HepG2 (cell line): ENCODE data around the gene DFFA. TPM values are rescaled to one million over a fixed set of nuclear protein-coding genes. Genes with fewer than 3 reads are reported as not detected.

Experiments used
- ATF1 ChIP-seq: IDR thresholded peaks from 2 replicates; pipeline ENCODE4 v1.6.1; 2016; ENCODE audit warnings: mild to moderate bottlenecking, control low read depth
- EP300 ChIP-seq, 3 experiments: sonication (generic) in 1 of 3; formaldehyde crosslinking in 1 of 3; IDR thresholded peaks; 2 replicates each; pipeline versions ENCODE4 v1.5.1 to v1.6.1; 2011 to 2020; ENCODE audit warnings: low read depth in 2 of 3, low read length in 2 of 3, borderline replicate concordance in 1 of 3, improper control_type of control experiment in 1 of 3, mild to moderate bottlenecking in 1 of 3, missing genetic modification reagents in 1 of 3, moderate library complexity in 1 of 3
- FOXA1 ChIP-seq, 2 experiments: fragments of 450-650 bp in 1 of 2; sonication (generic) in 1 of 2; formaldehyde crosslinking in 1 of 2; IDR thresholded peaks; 2 replicates each; pipeline versions ENCODE4 v1.4.0 to v1.6.1; 2016 to 2020; ENCODE audit warnings: missing genetic modification reagents in 1 of 2
- FOXA3 ChIP-seq: IDR thresholded peaks from 2 replicates; pipeline ENCODE4 v1.6.1; 2016; ENCODE audit warnings: missing genetic modification reagents, missing compliant biosample characterization
- HDAC2 ChIP-seq: sonication (generic); formaldehyde crosslinking; IDR thresholded peaks from 2 replicates; pipeline ENCODE4 v1.4.0; 2020; ENCODE audit warnings: missing genetic modification reagents
- HNRNPL ChIP-seq: fragments of 200-400 bp; formaldehyde crosslinking; IDR thresholded peaks from 2 replicates; pipeline ENCODE4 v1.6.1; 2017; ENCODE audit warnings: mild to moderate bottlenecking, low read depth, low read length
- MIER3 ChIP-seq: IDR thresholded peaks from 2 replicates; pipeline ENCODE4 v1.6.1; 2016; ENCODE audit warnings: missing compliant biosample characterization, borderline replicate concordance
- NFRKB ChIP-seq: fragments of 450-650 bp; IDR thresholded peaks from 2 replicates; pipeline ENCODE4 v1.6.1; 2017
- NR2F6 ChIP-seq, 2 experiments: IDR thresholded peaks; 2 replicates each; pipeline ENCODE4 v1.6.1; 2016; ENCODE audit warnings: antibody characterized with exemption in 1 of 2, mild to moderate bottlenecking in 1 of 2
- RARA ChIP-seq: IDR thresholded peaks from 2 replicates; pipeline ENCODE4 v1.6.1; 2016; ENCODE audit warnings: missing genetic modification reagents, missing compliant biosample characterization
- RCOR2 ChIP-seq: IDR thresholded peaks from 2 replicates; pipeline ENCODE4 v1.6.1; 2016; ENCODE audit warnings: missing biosample characterization, missing genetic modification reagents
- SALL1 ChIP-seq: sonication (generic); formaldehyde crosslinking; IDR thresholded peaks from 2 replicates; pipeline ENCODE4 v1.8.0; 2022; ENCODE audit warnings: mild to moderate bottlenecking, missing genetic modification reagents
- polyA plus RNA-seq, 8 experiments: library from polyadenylated mRNA; depleted of rRNA in 3 of 8; stranded (reverse) in 7 of 8; unstranded in 1 of 8; fragments of >200 nt; fragmentation: Illumina TruSeq in 4 of 8; extraction: Trizol in 4 of 8; gene quantifications; 2 replicates each; pipeline versions ENCODE4 v1.2.1 to v1.2.3, GENCODE V29; 2011 to 2016; ENCODE audit warnings: low read depth in 4 of 8, missing spikeins in 1 of 8, mixed read lengths in 1 of 8; ENCODE audit not compliant: insufficient read depth in 1 of 8
- total RNA-seq, 5 experiments: library from RNA; depleted of rRNA; stranded (reverse); fragments of >200 nt; fragmentation: Illumina TruSeq; extraction: Trizol; gene quantifications; 2 replicates each; pipeline ENCODE4 v1.2.3, GENCODE V29; 2016; ENCODE audit warnings: low read depth in 1 of 5
- TF ChIP-seq, protein P1 (sequence below): sonication (generic); formaldehyde crosslinking; IDR thresholded peaks from 2 replicates; pipeline ENCODE4 v1.4.0; 2020; ENCODE audit warnings: mild to moderate bottlenecking, missing genetic modification reagents
- TF ChIP-seq, protein P2 (sequence below): sonication (generic); formaldehyde crosslinking; IDR thresholded peaks from 2 replicates; pipeline ENCODE4 v1.4.0; 2020; ENCODE audit warnings: mild to moderate bottlenecking, missing genetic modification reagents, borderline replicate concordance
- TF ChIP-seq, protein P3 (sequence below): sonication (generic); formaldehyde crosslinking; IDR thresholded peaks from 2 replicates; pipeline ENCODE4 v1.8.1; 2023; ENCODE audit warnings: mild to moderate bottlenecking, missing genetic modification reagents

Gene DFFA
- total and polyA plus RNA-seq, 2 of the 13 experiments (the other 11 are each of a cell fraction or from before 2014, with no cell fraction given) = 16.5 to 33.9 TPM

DNA sequence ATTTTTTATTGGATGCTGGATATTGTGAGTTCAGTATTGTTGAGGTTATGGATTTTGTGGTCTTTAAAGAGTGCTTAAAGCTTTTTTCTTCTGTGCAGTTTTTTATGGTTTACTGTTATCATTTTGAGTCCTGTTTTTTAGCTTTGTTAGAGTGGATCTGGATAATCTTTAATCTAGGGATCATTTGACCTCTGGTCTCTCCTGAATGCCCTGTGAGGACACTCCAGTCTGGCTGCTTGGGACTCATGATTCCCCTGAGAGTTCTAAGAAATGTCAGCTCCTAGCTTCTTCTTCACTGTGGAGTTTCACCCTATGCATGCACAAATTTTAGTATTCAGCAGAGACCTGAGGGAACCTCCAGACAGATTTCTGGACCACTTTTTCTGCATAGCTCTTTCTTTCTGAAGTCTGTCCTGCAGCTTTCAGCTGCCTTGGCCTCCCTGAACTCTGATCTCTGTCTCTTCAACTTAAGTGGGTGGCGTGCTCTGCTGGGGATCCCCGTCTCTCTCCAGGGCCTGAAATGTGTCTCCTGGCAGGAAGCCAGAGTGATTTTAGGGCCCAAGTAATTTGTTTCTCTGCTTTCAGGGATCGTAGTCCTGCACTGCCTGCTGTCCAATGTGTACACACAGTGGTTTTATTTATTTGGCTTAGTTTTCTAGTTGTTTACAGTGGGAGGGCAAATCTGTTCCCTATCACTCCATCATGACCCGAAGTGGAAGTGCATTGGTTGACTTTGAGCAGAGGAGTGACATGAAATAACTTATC lies 17.1 kb upstream of the DFFA start (continued):
- TF ChIP-seq, protein P1, sequence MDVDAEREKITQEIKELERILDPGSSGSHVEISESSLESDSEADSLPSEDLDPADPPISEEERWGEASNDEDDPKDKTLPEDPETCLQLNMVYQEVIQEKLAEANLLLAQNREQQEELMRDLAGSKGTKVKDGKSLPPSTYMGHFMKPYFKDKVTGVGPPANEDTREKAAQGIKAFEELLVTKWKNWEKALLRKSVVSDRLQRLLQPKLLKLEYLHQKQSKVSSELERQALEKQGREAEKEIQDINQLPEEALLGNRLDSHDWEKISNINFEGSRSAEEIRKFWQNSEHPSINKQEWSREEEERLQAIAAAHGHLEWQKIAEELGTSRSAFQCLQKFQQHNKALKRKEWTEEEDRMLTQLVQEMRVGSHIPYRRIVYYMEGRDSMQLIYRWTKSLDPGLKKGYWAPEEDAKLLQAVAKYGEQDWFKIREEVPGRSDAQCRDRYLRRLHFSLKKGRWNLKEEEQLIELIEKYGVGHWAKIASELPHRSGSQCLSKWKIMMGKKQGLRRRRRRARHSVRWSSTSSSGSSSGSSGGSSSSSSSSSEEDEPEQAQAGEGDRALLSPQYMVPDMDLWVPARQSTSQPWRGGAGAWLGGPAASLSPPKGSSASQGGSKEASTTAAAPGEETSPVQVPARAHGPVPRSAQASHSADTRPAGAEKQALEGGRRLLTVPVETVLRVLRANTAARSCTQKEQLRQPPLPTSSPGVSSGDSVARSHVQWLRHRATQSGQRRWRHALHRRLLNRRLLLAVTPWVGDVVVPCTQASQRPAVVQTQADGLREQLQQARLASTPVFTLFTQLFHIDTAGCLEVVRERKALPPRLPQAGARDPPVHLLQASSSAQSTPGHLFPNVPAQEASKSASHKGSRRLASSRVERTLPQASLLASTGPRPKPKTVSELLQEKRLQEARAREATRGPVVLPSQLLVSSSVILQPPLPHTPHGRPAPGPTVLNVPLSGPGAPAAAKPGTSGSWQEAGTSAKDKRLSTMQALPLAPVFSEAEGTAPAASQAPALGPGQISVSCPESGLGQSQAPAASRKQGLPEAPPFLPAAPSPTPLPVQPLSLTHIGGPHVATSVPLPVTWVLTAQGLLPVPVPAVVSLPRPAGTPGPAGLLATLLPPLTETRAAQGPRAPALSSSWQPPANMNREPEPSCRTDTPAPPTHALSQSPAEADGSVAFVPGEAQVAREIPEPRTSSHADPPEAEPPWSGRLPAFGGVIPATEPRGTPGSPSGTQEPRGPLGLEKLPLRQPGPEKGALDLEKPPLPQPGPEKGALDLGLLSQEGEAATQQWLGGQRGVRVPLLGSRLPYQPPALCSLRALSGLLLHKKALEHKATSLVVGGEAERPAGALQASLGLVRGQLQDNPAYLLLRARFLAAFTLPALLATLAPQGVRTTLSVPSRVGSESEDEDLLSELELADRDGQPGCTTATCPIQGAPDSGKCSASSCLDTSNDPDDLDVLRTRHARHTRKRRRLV (CRISPR knock-in tag) = no peak
- TF ChIP-seq NFRKB (no peak), MIER3 (CRISPR knock-in tag) (no peak), FOXA3 (CRISPR knock-in tag) (peak; percentile 78), RARA (CRISPR knock-in tag) (0 out of 2 replicates have a peak, but pooled peaks have one; percentile 22), EP300 (IDR thresholded peaks at IDR 0.05; ENCODE audit: low read depth in 2 of 2, low read length in 2 of 2) (0 out of 4 replicates have a peak, but pooled peaks of 1 of the 2 experiments have one; percentile 6), EP300 (CRISPR knock-in tag; IDR thresholded peaks at IDR 0.05; ENCODE audit: borderline replicate concordance) (no peak), FOXA1 (IDR thresholded peaks at IDR 0.05) (no peak), FOXA1 (CRISPR knock-in tag; IDR thresholded peaks at IDR 0.05) (peak; percentile 62; the same call in 1 of the 2 replicates), SALL1 (CRISPR knock-in tag) (peak; percentile 41; the same call in 1 of the 2 replicates), NR2F6 (IDR thresholded peaks at IDR 0.05) (peak; percentile 65), NR2F6 (CRISPR knock-in tag; IDR thresholded peaks at IDR 0.05) (no peak), HNRNPL (no peak), RCOR2 (CRISPR knock-in tag) (no peak), HDAC2 (CRISPR knock-in tag) (peak; percentile 52; the same call in 1 of the 2 replicates), ATF1 (no peak)
- TF ChIP-seq, protein P2, sequence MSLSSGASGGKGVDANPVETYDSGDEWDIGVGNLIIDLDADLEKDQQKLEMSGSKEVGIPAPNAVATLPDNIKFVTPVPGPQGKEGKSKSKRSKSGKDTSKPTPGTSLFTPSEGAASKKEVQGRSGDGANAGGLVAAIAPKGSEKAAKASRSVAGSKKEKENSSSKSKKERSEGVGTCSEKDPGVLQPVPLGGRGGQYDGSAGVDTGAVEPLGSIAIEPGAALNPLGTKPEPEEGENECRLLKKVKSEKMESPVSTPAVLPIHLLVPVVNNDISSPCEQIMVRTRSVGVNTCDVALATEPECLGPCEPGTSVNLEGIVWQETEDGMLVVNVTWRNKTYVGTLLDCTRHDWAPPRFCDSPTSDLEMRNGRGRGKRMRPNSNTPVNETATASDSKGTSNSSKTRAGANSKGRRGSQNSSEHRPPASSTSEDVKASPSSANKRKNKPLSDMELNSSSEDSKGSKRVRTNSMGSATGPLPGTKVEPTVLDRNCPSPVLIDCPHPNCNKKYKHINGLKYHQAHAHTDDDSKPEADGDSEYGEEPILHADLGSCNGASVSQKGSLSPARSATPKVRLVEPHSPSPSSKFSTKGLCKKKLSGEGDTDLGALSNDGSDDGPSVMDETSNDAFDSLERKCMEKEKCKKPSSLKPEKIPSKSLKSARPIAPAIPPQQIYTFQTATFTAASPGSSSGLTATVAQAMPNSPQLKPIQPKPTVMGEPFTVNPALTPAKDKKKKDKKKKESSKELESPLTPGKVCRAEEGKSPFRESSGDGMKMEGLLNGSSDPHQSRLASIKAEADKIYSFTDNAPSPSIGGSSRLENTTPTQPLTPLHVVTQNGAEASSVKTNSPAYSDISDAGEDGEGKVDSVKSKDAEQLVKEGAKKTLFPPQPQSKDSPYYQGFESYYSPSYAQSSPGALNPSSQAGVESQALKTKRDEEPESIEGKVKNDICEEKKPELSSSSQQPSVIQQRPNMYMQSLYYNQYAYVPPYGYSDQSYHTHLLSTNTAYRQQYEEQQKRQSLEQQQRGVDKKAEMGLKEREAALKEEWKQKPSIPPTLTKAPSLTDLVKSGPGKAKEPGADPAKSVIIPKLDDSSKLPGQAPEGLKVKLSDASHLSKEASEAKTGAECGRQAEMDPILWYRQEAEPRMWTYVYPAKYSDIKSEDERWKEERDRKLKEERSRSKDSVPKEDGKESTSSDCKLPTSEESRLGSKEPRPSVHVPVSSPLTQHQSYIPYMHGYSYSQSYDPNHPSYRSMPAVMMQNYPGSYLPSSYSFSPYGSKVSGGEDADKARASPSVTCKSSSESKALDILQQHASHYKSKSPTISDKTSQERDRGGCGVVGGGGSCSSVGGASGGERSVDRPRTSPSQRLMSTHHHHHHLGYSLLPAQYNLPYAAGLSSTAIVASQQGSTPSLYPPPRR (CRISPR knock-in tag) = peak; percentile 95
- TF ChIP-seq, protein P3, sequence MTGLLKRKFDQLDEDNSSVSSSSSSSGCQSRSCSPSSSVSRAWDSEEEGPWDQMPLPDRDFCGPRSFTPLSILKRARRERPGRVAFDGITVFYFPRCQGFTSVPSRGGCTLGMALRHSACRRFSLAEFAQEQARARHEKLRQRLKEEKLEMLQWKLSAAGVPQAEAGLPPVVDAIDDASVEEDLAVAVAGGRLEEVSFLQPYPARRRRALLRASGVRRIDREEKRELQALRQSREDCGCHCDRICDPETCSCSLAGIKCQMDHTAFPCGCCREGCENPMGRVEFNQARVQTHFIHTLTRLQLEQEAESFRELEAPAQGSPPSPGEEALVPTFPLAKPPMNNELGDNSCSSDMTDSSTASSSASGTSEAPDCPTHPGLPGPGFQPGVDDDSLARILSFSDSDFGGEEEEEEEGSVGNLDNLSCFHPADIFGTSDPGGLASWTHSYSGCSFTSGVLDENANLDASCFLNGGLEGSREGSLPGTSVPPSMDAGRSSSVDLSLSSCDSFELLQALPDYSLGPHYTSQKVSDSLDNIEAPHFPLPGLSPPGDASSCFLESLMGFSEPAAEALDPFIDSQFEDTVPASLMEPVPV (CRISPR knock-in tag) = no peak
